A549 treated with AZD2906 at 1 μM for 4 hours (cell line): ENCODE measurements around the gene LRRTM3. TPM values are rescaled to one million over a fixed set of nuclear protein-coding genes. Genes with fewer than 3 reads are reported as not detected.

ENCODE experiments used
- total RNA-seq: library from RNA; stranded (reverse); fragments of 200-300 nt; extraction: Qiagen RNA extraction; gene quantifications from 5 replicates; pipeline ENCODE4 v1.2.3, GENCODE V29; 2022

The LRRTM3 gene
- not detected in 5 replicates for total RNA-seq

DNA sequence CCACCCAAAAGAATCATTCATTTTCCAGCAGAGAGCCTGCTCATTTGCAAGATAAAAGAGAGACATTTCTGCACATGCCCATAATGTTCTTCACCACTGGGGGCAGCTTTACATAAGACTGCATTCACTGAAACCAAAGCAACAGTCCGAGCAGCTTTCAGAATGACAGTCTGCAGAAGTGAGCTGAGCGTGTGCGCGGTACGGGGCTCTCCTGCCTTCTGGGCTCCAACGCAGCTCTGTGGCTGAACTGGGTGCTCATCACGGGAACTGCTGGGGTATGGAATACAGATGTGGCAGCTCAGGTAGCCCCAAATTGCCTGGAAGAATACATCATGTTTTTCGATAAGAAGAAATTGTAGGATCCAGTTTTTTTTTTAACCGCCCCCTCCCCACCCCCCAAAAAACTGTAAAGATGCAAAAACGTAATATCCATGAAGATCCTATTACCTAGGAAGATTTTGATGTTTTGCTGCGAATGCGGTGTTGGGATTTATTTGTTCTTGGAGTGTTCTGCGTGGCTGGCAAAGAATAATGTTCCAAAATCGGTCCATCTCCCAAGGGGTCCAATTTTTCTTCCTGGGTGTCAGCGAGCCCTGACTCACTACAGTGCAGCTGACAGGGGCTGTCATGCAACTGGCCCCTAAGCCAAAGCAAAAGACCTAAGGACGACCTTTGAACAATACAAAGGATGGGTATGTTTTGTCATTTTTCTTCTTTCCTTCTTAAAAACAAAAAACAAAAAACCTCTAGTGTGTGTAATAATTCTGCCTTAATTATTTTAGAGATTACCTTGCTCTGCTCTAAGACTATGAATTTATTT, at the start of gene LRRTM3:
TSS of gene LRRTM3 (plus strand) at position 141 of the 820 bp plus-strand sequence.

